ENCODE data around the gene HS3ST6. TPM values are rescaled to one million over a fixed set of nuclear protein-coding genes. Genes with fewer than 3 reads are reported as not detected.
A peak's percentile ranks its signal among the peaks of the same experiment; 100 is the strongest.
"Not testable (repeated sequence)": the region's sequence is repeated elsewhere in the genome, so short reads cannot be mapped to it uniquely, and the experiment has no call there.

Gene HS3ST6
- total RNA-seq (2014; rRNA removed; shearing (Covaris generic)): not detected in 2 replicates

- DNase-seq (ENCODE audit: low spot score): no peak
Observed at GRCh38 chr16:1918351-1919326, at the start of gene HS3ST6. Gene HS3ST6 (minus strand): TSS chr16:1918415. CDS start chr16:1918323, 92 bp downstream.

- no peak for DNase-seq (ENCODE audit: low spot score)
Observed at GRCh38 chr16:1966460-1966859, 48.2 kb upstream of the HS3ST6 start, which contains the start of gene RNF151. Gene RNF151 (plus strand): TSS chr16:1966856. CDS start chr16:1966882, 26 bp downstream.

DNA sequence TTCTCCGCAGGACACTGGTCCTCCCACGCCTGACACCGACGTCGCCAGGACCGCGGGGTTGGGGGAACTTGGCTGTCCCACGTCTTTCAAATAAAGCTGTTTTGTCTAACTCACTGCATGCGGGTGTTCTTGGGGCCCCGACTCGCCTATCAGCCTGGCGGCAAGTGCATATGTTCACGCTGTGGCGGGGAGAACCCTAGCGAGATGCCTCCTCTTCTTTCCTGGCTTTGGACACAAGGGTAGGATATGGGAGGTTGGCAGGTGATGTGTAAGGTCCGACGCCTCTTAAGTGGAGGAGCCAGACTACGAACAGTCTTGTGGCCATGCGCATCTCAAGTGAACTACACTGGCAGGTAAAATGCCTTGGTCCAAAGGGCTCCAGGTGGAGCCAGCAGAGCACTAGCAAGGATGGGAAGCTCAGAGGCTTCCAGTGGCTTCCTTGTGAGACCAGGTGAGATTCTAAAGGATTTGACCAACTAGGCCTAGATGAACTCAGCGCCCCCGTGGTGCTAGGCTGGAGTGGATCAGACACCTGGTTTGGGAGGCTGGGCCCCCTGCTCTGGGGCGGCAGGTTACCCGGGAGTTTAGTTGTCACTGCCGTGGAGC is 47.3 kb upstream of the HS3ST6 start:
- no peak for DNase-seq (ENCODE audit: low spot score)

GRCh38 chr16:1964506-1965395 is 46.5 kb upstream of the HS3ST6 start, which contains the start of gene RPS2:
Gene RPS2 (minus strand): TSS chr16:1964826. CDS start chr16:1964625, 201 bp downstream.
- peak; percentile 96 for DNase-seq (ENCODE audit: low spot score)

GRCh38 chr16:1963806-1964505 is 45.7 kb upstream of the HS3ST6 start:
- no peak for DNase-seq (ENCODE audit: low spot score)

DNA sequence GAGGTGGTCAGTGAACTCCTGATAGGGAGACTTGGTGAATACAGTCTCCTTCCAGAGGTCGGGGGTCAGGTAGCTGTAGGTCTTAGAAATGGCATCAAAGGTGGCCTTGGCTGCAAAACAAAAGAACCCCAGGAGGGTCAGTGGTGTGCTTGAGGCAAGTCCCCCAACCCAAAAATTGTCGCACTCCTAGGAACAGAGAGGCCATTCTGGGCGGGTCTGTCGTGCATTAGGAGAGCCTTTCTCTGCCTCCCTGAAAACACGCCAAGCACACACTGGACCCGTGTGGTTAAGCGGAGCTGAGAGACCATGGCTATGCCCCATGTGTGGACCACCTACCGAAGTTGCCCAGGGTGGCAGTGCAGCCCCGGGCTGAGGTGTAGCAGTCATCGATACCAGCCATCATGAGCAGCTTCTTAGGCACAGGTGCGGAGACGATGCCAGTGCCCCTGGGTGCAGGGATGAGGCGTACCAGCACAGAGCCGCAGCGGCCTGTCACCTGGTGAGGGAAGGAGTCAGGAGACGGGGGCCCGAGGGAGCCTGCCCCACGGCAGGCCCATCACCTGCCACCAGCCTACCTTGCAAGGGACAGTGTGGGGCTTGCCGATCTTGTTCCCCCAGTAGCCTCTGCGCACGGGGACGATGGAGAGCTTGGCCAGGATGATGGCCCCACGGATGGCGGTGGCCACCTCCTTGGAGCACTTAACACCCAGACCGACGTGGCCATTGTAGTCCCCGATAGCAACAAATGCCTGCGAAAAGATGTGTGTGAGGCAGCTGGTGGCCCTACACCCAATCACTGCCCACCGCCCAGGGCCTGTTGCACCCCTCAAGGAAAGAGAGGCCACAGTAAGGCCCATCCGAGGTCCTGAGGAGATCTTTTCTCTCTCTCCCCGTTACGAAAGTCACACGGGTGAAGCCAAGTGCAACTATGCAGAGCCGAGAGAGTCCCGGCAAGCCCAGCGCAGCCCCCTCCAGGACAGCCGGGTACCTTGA is 44.2 kb upstream of the HS3ST6 start:
- DNase-seq (ENCODE audit: low spot score): not testable (repeated sequence)

DNA sequence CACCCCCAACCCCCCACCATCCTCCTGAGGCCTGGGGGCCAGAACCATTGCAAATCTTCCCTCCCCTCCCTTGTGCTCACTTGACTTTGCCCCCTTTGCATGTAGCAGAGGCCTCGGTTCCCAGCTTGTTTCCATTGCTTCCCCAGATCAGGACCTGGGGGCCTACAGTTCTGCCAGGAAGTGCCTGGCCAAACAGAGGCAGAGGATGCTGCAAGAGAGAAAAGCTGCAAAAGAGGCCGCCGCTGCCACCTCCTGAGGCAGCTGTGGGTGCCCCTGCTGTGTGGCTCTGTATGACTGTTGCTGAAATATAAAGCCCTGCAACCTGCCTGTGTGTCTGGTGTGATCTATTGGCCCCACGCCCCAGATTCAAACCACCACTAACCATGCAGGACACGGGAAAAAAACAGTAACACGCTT is 43.4 kb upstream of the HS3ST6 start:
- DNase-seq (ENCODE audit: low spot score): no peak

- peak; percentile 45 for DNase-seq (ENCODE audit: low spot score)
Observed at GRCh38 chr16:1960665-1961630, 42.7 kb upstream of the HS3ST6 start.

- DNase-seq (ENCODE audit: low spot score): peak; percentile 80
Observed at GRCh38 chr16:1959269-1960039, 41.2 kb upstream of the HS3ST6 start, which contains the start of gene NDUFB10. Gene NDUFB10 (plus strand): TSS chr16:1959538. CDS start chr16:1959625, 87 bp downstream.

- no peak for DNase-seq (ENCODE audit: low spot score)
Observed at GRCh38 chr16:1958715-1959268, 40.6 kb upstream of the HS3ST6 start.

GRCh38 chr16:1958143-1958491 is 39.9 kb upstream of the HS3ST6 start:
- DNase-seq (ENCODE audit: low spot score): not testable (repeated sequence)

DNA sequence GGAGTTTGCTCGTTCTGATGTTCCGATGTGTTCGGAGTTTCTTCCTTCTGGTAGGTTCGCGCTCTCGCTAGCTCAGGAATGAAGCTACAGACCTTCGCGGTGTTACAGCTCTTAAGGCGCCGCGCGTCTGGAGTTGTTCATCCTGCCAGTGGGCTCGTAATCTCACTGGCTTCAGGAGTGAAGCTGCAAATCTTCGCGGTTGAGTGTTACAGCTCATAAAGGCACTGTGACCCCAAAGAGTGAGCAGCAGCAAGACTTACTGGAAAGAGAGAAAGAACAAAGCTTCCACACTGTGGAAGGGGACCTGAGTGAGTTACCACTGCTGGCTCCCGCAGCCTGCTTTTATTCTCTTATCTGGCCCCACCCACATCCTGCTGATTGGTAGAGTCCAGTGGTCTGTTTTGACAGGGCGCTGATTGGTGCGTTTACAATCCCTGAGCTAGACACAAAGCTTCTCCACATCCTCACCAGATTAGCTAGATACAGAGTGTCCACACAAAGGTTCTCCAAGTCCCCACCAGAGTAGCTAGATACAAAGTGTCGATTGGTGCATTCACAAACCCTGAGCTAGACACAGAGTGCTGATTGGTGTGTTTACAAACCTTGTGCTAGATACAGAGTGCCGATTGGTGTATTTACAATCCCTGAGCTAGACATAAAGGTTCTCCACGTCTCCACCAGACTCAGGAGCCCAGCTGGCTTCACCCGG is 39.4 kb upstream of the HS3ST6 start:
- DNase-seq (ENCODE audit: low spot score): not testable (repeated sequence)

DNA sequence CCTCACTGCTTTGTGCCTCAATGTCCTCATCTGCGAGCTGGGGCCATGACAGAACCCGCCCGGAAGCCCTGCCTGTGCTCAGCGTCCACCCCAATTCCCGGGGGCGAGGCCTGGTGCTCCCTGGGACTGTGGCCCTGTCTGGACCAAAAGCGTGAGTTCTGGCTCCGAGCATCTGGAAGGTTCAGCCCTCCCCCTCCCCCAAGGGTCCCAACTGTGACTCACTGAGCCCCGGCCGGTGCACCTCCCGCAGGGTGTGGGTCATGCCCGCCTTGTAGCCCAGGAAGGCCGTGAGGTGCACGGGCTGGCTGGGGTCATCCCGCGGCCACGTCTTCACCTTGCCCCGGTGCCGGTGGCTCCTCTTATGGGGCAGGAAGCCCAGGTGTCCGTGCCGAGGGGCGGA is 35.5 kb upstream of the HS3ST6 start:
- no peak for DNase-seq (ENCODE audit: low spot score)

DNA sequence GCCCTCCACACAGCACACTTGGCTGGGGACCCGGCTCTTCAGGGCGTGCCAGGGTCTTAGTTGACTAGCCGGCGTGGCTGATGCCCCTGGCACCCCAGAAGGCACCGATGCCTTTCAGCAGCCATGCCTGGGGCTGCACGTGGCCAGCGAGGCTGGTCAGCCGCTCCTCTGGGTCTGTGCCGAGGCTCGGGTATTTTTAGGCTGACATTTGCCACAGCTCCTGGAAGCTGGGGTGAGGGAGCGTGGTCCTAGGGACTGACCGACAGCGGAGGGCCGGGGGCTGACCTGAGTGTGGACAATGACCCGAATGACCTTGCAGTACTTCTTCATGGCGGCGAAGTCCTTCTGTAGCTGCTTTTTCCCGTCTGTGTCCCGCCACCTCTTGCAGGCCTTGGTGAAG is 32.3 kb upstream of the HS3ST6 start:
- DNase-seq (ENCODE audit: low spot score): no peak

- no peak for DNase-seq (ENCODE audit: low spot score)
Observed at GRCh38 chr16:1950047-1950446, 31.8 kb upstream of the HS3ST6 start.

DNA sequence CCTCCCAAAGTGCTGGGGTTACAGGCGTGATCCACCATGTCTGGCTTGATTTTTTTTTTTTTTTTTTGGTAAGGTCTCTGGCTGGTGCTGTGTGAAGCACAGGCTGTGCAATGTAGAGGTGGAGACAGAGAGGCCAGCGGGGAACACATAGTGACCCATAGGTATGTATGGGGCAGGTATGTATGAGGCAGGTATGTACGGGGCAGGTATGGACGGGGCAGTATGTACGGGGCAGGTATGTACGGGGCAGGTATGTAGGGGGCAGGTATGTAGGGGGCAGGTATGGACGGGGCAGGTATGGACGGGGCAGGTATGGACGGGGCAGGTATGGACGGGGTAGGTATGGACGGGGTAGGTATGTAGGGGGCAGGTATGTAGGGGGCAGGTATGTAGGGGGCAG is 31.3 kb upstream of the HS3ST6 start:
- DNase-seq (ENCODE audit: low spot score): no peak

DNA sequence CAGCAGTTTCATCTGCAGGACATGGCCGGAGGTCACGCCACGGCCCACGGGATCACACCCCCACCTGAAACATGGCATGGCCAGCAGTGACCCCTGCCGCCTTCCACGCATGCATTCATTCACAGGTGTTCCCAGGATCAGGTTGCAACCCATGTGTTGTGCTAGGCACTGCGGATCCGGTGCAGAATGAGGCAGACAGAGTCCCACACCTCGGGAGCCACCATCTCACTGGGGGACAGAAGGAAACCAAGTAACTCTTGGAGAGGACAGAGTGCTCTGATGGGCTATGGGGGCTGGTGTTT is 29.1 kb upstream of the HS3ST6 start:
- no peak for DNase-seq (ENCODE audit: low spot score)

Measured in H4 (cell line).